ENCODE data around the gene BZW2. TPM values are rescaled to one million over a fixed set of nuclear protein-coding genes. Genes with fewer than 3 reads are reported as not detected.

BZW2 gene
- polyA plus RNA-seq, 1 experiment = 54.7 TPM

DNA sequence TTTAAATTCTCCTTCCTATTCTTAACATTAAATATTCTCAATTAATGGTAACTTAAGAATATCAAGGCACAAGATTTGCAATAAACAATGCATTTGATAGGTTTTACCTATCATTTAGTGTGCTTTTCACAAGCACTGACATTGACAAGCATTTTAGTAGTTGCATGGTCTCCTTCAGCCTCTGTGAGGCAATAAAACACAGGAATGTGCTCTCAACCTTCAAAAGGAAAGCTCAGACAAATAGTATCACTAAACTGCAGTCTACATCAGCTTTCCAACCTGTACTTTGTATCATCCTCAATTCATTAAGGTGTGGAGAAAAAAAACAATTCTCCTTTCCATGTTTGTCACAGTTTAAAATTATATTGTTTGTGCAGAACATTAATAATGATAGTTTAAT lies 56.5 kb downstream of the BZW2 start:
- CTCF ChIA-PET = interaction anchor here (1.0 to 1.3 kb wide), 2 partner anchors 219 to 224 kb away, joined by 4 read pairs; no protein-coding TSS in a partner anchor
- DNase-seq (ENCODE audit: low read depth) = no peak
- TF ChIP-seq, protein P1, sequence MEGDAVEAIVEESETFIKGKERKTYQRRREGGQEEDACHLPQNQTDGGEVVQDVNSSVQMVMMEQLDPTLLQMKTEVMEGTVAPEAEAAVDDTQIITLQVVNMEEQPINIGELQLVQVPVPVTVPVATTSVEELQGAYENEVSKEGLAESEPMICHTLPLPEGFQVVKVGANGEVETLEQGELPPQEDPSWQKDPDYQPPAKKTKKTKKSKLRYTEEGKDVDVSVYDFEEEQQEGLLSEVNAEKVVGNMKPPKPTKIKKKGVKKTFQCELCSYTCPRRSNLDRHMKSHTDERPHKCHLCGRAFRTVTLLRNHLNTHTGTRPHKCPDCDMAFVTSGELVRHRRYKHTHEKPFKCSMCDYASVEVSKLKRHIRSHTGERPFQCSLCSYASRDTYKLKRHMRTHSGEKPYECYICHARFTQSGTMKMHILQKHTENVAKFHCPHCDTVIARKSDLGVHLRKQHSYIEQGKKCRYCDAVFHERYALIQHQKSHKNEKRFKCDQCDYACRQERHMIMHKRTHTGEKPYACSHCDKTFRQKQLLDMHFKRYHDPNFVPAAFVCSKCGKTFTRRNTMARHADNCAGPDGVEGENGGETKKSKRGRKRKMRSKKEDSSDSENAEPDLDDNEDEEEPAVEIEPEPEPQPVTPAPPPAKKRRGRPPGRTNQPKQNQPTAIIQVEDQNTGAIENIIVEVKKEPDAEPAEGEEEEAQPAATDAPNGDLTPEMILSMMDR (IDR thresholded peaks at IDR 0.05; ENCODE audit: insufficient read depth, low read depth, low read length) = no peak
- POLR2A ChIA-PET = interaction anchor here (0.5 kb wide), 1 partner anchor 17 kb away, joined by 5 read pairs; no protein-coding TSS in a partner anchor
- no peaks in the 10 kb centered on the region for H3K27me3 ChIP-seq (ENCODE audit: control insufficient read depth, insufficient read depth, low read length)
- no peaks in the 10 kb centered on the region for H3K36me3 ChIP-seq (ENCODE audit: control insufficient read depth, insufficient read depth, low read length)
- H3K4me3 ChIP-seq (ENCODE audit: low read depth, low read length) = no peak overlapping the region

DNA sequence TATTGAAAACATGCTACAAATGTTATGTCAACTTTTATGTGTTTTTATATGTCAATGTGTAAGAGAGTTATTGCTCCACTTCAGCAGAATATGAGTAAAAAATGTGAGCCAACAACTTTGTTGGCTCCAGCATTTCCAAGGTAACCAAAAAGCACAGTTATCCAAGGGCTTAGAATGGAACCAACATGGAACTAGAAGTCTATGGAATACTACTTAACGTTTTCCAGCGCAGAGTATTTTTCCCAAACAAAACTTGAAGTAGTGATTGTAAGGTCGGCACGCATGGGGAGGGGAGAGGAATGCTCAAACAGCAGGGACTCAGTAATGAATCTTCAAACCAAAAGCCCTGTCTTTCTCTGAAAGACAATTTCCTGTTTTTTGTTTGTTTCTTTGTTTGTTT lies 62.5 kb downstream of the BZW2 start:
- Histone ChIP-seq H3K36me3 (ENCODE audit: control insufficient read depth, insufficient read depth, low read length) (no peaks in the 10 kb centered on the region), H3K27me3 (ENCODE audit: control insufficient read depth, insufficient read depth, low read length) (no peaks in the 10 kb centered on the region), H3K4me3 (ENCODE audit: low read depth, low read length) (no peak overlapping the region)
- no peak for DNase-seq (ENCODE audit: low read depth)
- TF ChIP-seq, protein P1 (IDR thresholded peaks at IDR 0.05; ENCODE audit: insufficient read depth, low read depth, low read length) = no peak
- POLR2A ChIA-PET = no interaction called here
- CTCF ChIA-PET = interaction anchor here (0.7 kb wide), 1 partner anchor 13 kb away, joined by 4 read pairs; no protein-coding TSS in a partner anchor

DNA sequence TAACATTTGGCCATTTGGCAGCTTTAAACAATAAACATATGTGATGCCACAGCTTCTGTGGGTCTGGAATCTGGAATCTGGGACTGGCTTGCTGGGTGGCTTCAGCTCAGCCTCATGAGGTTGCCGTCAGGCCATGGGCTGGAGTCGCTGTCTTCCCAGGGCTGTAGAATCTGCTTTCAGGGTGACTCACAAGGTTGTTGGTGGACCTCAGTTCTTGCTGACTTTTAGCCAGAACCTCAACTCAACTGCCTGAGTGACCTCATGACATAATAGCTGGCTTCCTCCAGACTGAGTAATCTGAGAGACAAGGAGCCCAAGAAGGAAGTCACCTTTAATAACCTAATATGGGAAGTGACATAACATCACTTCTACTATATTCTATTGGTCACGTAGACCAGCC lies 63.0 kb downstream of the BZW2 start:
- ChIA-PET CTCF (interaction anchor here (0.7 kb wide), 1 partner anchor 14 kb away, joined by 4 read pairs; no protein-coding TSS in a partner anchor), POLR2A (no interaction called here)
- Histone ChIP-seq H3K4me3 (ENCODE audit: low read depth, low read length) (no peak overlapping the region), H3K27me3 (ENCODE audit: control insufficient read depth, insufficient read depth, low read length) (no peaks in the 10 kb centered on the region), H3K36me3 (ENCODE audit: control insufficient read depth, insufficient read depth, low read length) (no peaks in the 10 kb centered on the region)
- peak; percentile 96 for DNase-seq (ENCODE audit: low read depth)
- TF ChIP-seq, protein P1 (IDR thresholded peaks at IDR 0.05; ENCODE audit: insufficient read depth, low read depth, low read length) = no peak

DNA sequence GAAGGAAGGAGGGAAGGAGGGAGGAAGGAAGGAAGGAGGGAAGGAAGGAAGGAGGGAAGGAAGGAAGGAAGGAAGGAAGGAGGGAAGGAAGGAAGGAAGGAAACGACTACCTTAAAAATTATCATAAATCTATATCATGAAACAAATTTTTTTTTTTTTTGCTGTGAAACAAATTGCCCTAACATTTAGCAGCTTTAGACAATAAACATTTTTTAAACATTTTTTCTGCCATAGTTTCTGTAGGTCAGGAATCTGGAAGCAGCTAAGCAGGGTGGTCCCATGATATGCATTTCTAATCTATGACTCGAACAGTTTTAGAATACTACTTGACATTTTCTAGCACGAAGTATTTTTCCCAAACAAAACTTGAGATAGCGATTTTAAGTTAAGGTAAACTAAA lies 64.7 kb downstream of the BZW2 start:
- ChIA-PET POLR2A (no interaction called here), CTCF (no interaction called here)
- no peaks in the 10 kb centered on the region for H3K36me3 ChIP-seq (ENCODE audit: control insufficient read depth, insufficient read depth, low read length)
- no peak for DNase-seq (ENCODE audit: low read depth)
- no peaks in the 10 kb centered on the region for H3K27me3 ChIP-seq (ENCODE audit: control insufficient read depth, insufficient read depth, low read length)
- no peak overlapping the region for H3K4me3 ChIP-seq (ENCODE audit: low read depth, low read length)
- TF ChIP-seq, protein P1 (IDR thresholded peaks at IDR 0.05; ENCODE audit: insufficient read depth, low read depth, low read length) = no peak

DNA sequence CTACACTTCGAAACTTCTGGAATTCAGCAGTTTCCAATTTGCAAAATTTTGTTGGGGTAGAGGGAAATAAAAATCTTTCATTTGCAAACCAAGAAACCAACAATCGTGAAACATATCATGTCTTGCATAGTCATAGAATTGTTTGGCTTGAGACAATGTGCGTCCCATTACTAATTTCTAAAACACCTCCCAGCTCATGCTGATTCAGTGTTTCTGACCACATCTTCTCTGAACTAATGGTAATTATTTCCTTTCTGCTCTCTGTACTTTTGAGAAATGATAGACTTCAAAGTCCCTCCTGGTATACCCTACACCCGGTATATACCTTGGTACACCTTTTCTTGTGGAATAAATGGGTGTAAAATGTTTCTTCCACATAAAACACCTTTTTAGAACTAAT lies 65.7 kb downstream of the BZW2 start:
- ChIA-PET CTCF (no interaction called here), POLR2A (no interaction called here)
- no peak for DNase-seq (ENCODE audit: low read depth)
- TF ChIP-seq, protein P1 (IDR thresholded peaks at IDR 0.05; ENCODE audit: insufficient read depth, low read depth, low read length) = no peak
- Histone ChIP-seq H3K4me3 (ENCODE audit: low read depth, low read length) (no peak overlapping the region), H3K27me3 (ENCODE audit: control insufficient read depth, insufficient read depth, low read length) (no peaks in the 10 kb centered on the region), H3K36me3 (ENCODE audit: control insufficient read depth, insufficient read depth, low read length) (no peaks in the 10 kb centered on the region)

All from BJ (cell line).